Left lobe of liver (tissue), 2 donors: ENCODE results near the gene GPC4. TPM values are rescaled to one million over a fixed set of nuclear protein-coding genes. Genes with fewer than 3 reads are reported as not detected.
"Not testable (repeated sequence)": the region's sequence is repeated elsewhere in the genome, so short reads cannot be mapped to it uniquely, and the experiment has no call there.

Experiments used
- ATAC-seq: fragments of 200-7000 bp; cut with Tn5 transposase; one replicate; pipeline ENCODE4 v1.9.1; 2020; ENCODE audit warnings: mild to moderate bottlenecking, moderate library complexity
- DNase-seq: peaks from one replicate; pipeline ENCODE4 v3.0.0-alpha.2; 2020; ENCODE audit warnings: low spot score
- total RNA-seq: library from RNA; stranded (reverse); gene quantifications from one replicate; pipeline ENCODE4 v1.2.1, GENCODE V29; 2021
- donor health status: DM: no; HTN: no; CAD: no; lungs with moderate emphysema.
- donor health status: DM: no; HTN: yes; CAD: no.

The GPC4 gene
- total RNA-seq, 1 donor from 2014 or later, result 1.7 TPM

DNA sequence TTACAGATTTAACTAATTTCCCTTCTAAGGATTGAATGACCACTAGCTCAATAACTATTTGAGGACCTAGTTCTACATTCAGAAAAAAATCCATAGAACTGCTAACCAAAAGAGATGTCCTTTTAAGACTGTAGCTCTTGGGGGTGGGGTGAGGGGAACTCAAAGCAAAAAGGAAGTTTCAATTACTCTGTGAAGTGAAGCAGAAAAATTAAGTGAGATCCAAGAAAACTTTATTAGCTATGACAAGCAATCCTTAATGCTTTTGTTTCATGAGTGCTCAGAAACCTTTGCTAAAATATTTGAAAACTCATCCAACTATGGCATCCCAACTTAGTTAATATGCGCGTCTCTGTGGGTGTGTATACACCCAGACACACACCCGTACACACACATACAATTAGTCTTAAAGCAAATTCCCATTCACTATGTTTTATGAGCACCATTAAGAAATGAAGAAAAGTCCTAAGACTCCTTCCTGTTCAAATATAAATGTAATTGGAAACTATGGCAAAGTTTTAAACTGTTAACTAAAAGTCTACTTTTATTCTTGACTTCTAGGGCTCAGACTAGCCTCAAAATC is 44.5 kb downstream of the GPC4 start:
- DNase-seq (no peak), ATAC-seq (no peak)

DNA sequence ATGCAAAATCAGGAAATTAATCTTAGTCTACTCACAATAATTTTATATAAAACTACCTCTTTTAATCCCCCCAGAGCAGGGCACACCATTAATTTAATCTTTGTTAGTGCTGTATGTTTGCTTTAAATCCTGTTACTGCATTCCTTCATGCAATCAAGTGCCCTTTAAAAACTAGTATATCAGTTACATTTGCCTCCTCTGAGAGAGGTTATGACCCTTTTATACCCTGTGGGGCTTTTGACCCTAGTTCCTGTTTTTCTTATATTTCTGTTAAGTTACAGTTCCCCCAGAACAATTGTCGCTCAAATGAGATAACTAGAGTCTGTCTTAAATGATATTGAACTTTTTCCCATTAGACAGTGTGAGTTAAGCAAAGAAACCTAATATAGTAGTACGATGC is 46.2 kb downstream of the GPC4 start:
- no peak for ATAC-seq
- DNase-seq, result no peak

DNA sequence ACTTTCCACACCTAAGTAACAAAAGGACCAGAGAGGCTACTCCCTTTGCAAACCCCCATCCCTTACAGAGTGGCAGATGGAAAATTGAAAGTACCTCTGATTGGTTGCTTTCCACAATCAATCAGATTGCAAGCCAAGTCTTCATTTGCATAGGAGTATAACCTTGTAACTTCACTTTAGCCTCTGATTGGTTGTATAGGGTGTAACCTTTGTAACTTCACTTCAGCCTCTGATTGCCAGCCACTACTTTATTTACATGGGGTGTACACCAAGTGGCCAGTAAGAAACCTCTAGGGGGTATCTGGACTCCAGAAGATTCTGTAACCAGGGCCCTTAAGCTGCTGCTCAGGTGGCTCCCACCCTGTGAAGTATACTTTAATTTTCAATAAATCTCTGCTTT is 48.6 kb downstream of the GPC4 start:
- DNase-seq (no peak), ATAC-seq (no peak)

DNA sequence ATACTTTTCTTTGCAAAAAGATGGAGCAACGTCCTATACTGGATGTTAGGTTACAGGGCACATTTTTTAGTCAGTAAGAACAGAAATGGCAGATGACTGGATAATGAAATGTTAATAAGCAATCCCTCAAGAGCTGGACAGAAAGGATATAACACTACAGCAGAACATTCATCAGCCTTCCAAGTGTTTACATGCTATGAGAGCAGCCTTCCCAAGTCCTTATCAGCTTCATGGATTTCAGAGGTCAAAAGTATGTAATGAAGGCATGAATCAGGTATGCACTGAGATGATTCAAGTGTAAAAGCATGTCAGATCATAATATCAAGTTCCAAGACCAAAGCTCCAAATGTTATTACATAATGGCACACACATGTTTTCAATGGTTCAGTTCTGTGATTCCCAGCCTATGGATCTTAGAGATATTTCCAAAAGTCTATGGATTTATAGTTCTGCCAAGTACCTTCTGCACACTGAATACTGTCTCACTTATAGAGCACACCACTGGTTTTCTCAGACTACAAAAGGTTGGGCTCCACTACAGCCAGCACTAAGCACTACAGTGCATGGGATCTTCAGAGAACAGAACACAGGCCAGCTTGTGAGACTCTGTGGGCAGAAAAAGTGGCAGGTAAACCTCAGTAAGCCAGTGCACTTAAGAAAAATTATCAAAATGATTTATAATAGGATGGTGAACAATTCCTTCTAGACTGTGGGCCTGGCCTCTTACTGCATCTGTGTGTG is 49.2 kb downstream of the GPC4 start:
- DNase-seq, result no peak
- no peak for ATAC-seq

DNA sequence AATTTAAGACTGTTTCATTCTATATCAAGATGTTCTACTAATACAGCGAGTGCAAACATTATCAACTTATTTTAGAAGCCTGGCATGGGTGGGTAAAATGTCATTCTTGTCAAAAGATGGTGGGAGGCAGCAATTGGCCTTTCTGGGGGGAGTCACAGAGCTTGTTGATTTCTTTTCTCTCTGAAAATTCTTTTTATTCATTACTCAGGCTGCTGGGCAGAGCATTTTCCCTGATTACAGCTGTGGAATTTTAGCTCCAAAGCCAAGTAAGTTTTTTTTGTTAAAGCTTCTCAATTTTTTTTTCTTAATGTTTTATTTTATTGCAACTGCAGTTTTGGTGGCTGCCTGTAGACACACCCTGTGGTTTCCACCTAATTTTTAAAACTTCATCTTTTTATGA is 50.4 kb downstream of the GPC4 start:
- no peak for ATAC-seq
- no peak for DNase-seq

DNA sequence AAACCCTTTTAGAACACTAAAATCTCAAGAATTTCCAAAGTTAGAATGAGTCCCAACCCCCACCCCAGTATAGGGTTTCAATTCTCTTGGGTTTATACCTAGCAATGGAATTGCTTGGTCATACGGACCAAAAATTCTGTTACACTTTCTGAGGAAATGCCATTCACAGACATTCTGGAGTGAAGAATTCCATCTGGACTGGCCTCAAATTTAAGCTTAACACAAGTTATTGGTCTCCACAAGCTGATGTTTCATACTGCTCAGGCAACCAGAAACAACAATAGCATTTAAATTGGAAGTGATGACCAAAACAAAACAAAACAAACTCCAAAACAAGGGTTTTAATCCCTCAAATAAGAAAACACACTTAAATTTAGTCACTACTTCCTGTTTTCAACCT is 51.1 kb downstream of the GPC4 start:
- DNase-seq (no peak), ATAC-seq (no peak)

DNA sequence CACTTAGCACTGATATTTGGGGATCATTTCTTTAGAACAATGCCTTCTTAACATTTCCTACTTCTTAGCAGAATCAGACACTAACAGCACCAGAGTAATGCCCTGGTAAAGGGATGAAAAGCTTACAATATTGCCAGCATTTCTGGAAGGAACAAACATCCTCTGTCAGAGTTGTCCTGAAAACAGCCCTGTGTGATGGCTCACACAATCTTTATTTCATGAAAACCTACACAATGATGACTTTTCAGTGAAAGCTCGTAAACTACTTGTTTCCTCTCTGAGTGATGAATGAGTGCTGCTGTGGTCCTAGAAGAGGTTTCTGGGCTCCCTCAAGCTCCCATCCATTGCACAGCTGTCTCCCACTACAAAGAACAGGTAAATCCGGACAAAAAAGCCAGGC is 52.8 kb downstream of the GPC4 start:
- ATAC-seq, result no peak
- DNase-seq, result no peak

DNA sequence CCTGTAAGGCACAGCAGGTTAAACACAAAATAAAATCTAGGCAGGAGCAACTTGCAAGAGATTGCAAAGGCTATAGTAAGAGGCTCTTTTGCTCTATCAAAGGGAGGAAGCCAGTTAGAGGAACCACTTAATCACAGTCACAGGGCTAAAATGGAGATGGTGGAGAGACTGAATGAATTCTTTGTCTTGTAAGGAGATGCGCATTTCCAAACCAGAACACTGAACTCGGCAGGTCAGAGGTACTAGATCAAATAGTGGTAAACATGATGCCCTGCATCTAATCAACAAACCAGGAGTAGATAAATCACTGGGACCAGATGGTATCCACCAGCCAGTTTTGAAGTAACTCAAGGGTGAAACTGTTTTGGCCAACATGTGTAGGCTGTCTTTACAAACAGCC is 55.8 kb downstream of the GPC4 start:
- DNase-seq (no peak), ATAC-seq (no peak)

DNA sequence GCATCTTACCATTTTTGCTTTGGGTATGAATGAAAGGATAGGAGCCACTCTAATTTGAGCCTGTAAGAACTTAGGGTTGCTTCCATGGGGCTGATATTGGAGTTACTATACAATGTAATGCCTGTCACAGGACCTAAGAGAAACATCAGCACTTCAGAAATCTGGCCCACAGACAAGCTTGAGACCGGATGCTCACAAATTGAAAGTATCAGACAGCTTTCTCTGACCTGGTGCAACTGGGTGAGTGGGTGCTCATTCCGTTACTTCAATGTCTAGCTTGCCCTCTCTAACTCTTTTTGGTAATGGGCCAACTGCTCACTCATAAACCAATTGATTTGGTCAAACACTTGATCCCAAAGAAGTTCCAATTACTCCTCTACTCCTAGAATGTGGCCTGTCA is 62.1 kb downstream of the GPC4 start:
- DNase-seq (no peak), ATAC-seq (no peak)

DNA sequence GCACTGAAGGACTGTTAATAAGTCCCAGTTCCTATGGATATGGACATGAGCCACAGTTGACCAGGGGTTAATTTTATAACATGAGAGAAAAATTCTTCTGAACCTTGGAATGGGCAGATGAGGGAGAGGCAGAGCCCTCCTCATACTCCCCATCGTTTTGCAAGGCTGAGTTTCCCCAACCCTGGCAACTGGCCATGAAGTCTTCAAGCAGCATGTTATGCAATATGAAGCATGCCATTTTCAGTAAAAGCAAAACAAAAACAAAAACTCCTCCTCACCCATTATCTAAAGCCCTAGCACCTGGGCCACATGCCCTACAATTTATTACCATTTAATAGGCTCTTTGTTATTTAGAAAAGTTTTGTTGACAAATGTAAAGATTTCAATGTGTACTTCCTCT is 64.5 kb downstream of the GPC4 start:
- DNase-seq, result no peak
- ATAC-seq, result no peak

DNA sequence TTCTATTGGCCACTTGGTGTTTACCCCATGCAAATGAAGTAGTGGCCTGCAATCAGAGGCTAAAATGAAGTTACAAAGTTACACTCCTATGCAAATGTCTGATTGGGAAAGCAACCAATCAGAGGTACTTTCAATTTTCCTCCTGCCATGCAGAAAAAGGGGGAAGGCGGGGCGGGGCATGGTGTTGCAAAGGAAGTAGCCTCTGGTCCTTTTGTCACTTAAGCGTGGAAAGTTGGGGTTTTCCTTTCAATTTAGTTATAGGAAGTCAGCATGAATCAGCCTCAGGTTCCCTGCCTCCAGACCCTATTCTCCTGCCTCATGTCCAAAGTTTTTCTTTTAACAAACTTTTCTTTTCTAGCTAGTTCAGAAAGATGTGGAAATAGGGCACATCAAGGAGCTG is 69.3 kb downstream of the GPC4 start:
- no peak for ATAC-seq
- no peak for DNase-seq

DNA sequence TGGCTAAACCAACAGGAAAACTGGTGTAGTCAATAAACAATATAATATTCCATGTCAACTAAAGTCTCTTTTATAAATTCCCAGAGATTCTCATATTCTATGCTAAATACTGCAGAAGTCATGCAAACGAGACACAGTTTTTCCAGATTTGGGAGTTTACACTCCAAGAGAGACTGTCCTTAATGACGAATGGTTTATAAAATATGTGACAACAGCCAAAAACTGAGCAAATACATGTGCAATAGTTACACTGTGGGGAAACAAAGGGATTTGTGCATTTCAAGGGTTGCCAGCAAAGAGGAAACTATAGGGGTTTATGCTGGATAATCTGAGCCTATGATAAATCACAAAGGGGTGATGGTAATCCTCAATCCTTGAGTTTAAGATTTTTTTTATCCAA is 75.7 kb downstream of the GPC4 start:
- DNase-seq, result no peak
- no peak for ATAC-seq

DNA sequence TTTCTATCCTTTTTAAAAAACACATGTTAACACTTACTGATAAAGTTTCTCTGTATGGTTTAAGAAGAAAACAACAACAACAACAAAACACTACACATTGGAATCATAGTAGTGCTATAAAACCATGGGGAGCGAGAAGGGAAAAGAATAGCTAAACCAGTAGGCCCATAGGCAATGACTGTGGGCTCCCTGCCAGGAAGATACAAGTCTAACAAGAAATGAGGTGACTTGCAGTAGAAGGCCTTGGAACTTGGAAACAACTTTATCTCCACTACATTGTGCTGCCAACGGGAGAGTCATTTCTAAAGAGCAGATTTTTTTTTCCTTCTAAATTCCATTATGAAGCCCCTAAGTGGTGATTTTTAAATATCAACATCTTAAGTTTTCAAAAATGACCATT is 78.0 kb downstream of the GPC4 start:
- no peak for ATAC-seq
- DNase-seq, result no peak

DNA sequence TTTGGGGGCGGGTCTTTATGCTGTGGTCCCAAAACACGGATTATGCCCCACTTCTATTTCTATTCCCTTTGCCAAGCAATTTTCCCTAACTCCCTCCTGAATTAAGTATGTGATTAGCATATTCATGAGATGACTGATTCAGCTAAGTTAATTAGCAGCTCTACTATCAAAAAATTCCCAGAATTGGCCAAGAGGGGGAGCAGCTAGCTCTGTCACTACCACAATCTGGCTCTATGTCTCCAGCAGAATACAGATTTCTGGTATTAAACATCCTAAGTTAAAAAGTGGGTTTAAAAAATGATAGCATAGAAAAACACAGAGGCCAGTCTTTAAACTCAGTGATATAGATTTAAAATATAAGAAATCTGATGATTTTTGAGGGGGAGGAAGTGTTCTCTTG is 80.3 kb downstream of the GPC4 start:
- peak; percentile 33 for ATAC-seq
- no peak for DNase-seq

DNA sequence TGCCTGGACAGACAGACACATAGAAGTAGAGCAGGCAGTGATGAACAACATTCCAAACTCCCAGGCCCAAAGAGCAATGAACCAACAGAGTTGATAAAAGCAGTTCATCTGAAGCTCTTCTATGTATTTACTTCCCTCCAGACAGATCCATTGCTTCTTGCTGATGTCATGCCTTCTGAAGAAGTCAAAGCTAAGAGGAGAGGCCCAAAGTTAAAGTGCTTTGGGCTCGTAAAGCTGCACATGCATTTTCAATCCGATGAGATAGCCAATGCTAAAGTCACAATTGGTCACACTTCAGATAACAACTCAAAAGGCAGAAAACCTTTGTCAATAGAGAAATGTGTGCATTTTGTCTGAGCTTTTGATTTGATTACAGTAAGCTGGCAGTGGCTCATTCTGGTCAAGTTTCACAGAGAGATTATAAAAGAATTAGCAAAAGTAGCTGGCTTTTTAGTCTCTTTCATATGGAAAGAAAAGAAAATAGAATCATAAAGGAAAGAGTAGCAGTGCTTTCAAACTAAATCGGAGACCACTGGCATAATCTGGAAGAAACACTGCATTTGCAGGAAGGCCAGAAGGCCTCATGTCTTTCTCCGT is 82.0 kb downstream of the GPC4 start:
- ATAC-seq, result no peak

DNA sequence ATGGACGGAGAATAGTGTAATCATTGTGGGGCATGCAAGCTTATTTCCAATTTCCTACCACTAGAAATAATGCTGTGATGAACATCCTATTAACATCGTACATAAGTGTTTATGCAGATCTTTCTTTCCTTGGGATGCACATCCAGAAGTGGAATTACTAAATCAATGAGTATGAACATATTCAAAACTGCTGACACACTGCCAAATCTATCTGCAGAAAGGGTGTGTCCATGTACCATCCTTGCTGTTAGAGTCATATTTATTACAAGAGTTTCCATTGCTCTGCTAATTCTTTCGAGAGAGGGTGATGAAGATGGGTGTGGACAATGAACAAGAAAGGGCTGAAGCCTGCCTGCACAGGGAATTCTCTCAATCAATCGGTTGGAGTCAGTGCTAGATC is 82.6 kb downstream of the GPC4 start:
- DNase-seq (no peak), ATAC-seq (no peak)

More for the DNA sequence above, 82.0 kb downstream of the GPC4 start:
- DNase-seq, result no peak

DNA sequence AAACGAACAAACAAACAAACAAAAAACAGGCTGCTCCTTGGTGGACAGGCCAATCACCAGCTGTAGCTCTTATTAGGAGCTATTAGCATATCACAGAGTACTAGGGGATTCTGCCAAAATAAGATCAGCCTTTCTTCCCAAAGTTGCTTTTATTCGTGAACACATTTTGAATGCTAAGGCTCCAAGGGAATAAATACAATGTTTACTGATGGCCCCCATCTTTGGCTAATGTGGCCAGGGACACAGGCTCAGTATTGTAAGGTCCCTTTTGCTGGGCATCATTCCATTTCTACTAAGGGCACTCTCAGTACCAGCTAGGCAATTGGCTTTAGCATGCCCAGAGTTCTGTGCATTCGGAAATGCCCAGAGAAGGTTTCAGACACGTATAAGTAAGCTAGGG is 84.3 kb downstream of the GPC4 start:
- no peak for ATAC-seq
- no peak for DNase-seq

DNA sequence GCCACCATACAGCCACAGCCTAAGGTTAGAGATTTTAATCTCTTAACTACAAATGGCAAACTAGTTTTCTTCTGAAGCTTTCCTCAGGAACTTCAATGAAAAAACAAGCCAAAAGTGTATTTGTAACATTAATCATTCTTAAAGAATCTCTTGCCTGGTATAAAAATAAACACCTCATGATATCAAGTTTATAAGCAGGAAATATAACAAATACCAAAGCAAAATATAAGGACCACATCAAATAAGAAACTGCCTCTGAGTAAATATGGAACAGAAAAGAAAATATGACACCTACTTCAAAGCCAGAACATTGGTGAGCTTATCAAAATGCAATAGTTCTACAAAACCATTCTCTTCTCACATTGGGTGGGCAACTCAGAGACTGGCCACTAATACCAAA is 89.9 kb downstream of the GPC4 start:
- ATAC-seq, result no peak
- DNase-seq, result no peak

DNA sequence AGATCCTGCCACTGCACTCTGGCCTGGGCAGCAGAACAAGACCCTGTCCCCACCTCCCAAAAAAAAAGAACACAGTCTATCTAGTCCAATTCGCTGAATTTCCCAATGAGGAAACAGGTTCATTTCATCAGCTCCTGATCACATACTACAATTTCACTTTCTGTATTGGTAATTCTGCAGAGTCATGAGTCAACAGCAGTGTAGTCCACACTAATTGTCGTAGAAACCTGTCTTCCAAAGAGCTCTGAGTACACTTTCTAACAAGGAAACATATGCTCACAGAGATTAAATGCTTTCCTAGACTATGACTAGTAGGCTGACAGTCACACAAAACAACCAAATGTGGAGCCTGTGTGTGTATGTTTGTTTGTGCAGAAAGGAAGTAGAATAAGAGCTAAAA is 91.9 kb downstream of the GPC4 start:
- DNase-seq (no peak), ATAC-seq (no peak)

DNA sequence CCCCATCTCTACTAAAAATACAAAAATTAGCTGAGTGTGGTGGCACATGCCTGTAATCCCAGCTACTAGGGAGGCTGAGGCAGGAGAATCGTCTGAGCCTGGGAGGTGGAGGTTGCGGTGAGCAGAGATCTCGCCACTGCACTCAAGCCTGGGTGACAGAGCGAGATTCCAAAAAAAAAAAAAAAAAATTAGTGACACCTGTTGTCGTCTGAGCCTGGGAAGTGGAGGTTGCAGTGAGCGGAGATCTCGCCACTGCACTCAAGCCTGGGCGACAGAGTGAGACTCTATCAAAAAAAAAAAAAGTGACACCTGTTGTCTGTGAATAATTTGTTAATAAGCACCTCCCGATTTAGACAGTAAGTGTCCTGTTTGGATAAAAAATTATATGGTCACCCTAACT is 93.0 kb downstream of the GPC4 start:
- not testable (repeated sequence) for ATAC-seq

DNA sequence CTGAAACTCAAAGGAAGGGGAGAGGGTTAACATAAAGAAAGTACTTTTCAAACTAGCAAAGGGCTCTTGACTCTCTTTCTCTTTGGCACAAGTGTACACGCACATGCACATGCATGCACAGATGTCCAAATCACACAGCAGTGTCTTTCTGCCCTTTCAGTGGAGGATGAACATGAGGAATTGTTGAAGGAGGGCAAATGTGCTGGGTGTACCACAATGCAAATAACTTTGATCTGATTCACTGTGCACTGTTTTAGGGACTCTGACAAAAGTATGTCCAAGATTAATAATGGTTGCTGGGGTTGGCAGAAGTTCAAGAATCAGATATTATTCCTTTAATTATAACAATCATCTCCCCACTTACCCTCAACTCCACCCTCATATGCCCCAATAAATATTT is 93.8 kb downstream of the GPC4 start:
- ATAC-seq, result no peak
- DNase-seq, result no peak

More for the DNA sequence above, 93.0 kb downstream of the GPC4 start:
- not testable (repeated sequence) for DNase-seq

DNA sequence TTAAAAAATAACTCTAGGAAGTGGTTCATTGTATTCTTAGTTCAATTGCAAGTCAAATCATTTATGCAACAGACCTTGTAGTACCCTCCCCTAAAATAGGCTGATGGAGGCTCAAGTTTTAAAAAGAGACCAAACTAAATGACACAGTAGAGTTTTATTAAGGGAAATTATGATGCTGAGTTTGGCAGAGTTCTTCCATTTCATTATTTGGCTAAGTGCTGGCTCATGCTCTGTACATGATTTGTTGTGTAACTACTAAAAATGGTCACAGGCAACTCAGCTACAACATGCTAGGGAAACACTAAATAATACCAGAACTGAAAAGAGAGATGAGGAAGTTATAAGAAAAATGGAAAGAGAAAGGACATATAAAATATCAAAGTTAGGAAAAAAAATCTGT is 101.0 kb downstream of the GPC4 start:
- no peak for ATAC-seq
- no peak for DNase-seq

DNA sequence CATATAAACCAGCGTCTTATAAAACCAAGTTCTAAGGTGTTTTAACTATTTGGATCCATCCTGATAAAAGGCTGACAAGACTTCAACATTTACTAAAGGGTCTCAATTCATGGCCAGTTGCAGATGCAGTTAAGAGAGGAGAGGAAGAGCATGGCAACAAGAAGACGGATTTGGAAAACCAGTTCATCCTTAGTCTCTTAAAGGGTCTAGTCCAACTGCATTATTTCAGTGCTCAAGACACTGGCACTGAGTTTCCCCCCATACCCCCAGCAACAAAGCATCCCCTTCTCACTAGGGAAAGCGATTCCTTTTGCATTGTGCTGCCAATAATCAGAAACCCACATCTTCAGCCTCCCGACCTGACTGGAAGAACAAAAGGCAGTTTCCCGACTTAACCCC is 106.8 kb downstream of the GPC4 start:
- no peak for DNase-seq
- ATAC-seq, result no peak
